Ovary (tissue), 9 donors: ENCODE results near the gene HBA1. TPM values are rescaled to one million over a fixed set of nuclear protein-coding genes. Genes with fewer than 3 reads are reported as not detected.

ENCODE experiments used
- DNase-seq, 5 donors: peaks; one replicate each; pipeline ENCODE4 v3.0.0-alpha.2; 2019 to 2020
- H3K27ac ChIP-seq, 2 donors: fragments of 200-600 bp; one replicate each; pipeline versions ENCODE4 v1.5.1 to v1.8.0; 2019 to 2022
- H3K27me3 ChIP-seq: fragments of 200-600 bp; one replicate; pipeline ENCODE4 v1.8.0; 2022
- H3K36me3 ChIP-seq: fragments of 200-600 bp; sonication (generic); one replicate; pipeline ENCODE4 v1.5.1; 2019
- H3K4me1 ChIP-seq: one replicate; pipeline ENCODE4 v1.8.1; 2013; ENCODE audit warnings: mild to moderate bottlenecking, moderate library complexity; ENCODE audit not compliant: insufficient read depth
- H3K4me3 ChIP-seq: fragments of 200-600 bp; sonication (generic); one replicate; pipeline ENCODE4 v1.5.1; 2017
- H3K9me3 ChIP-seq, 2 donors: fragments of 200-600 bp in 1 of 2; sonication (generic) in 1 of 2; one replicate each; pipeline versions ENCODE4 v1.5.1 to v1.8.1; 2013 to 2019; ENCODE audit warnings: mild to moderate bottlenecking in 1 of 2, moderate library complexity in 1 of 2
- CTCF ChIP-seq, 3 donors: fragments of 450-650 bp in 2 of 3; fragments of 200-600 bp in 1 of 3; IDR thresholded peaks; one replicate each; pipeline versions ENCODE4 v1.5.1 to v1.8.0; 2016 to 2022; ENCODE audit warnings: antibody characterized with exemption in 3 of 3, mild to moderate bottlenecking in 1 of 3
- EP300 ChIP-seq: sonication (generic); formaldehyde crosslinking; IDR thresholded peaks from one replicate; pipeline ENCODE4 v1.6.1; 2017; ENCODE audit warnings: antibody characterized with exemption
- POLR2A ChIP-seq: fragments of 450-650 bp; IDR thresholded peaks from one replicate; pipeline ENCODE4 v1.6.1; 2017; ENCODE audit warnings: antibody characterized with exemption, mild to moderate bottlenecking, moderate library complexity
- WGBS, 3 donors: extraction: QIAGEN DNeasy Blood & Tissue Kit in 1 of 3; methylation state at CpG; one replicate each; pipeline versions ENCODE4 v1.1.5 to v1.1.7; 2013 to 2017; 5-methylcytosine and 5-hydroxymethylcytosine counted together
- intact Hi-C, 4 donors: fragments of 100-400 bp; cut with DNase I; formaldehyde crosslinking; loops; one replicate each; pipeline versions ENCODE4 v1.11.0 to v1.15.1; 2022 to 2023
- polyA plus RNA-seq, 2 donors: library from polyadenylated mRNA; stranded (reverse); fragments of 200-250 nt in 1 of 2; fragments of 350-450 nt in 1 of 2; fragmentation: Illumina TruSeq in 1 of 2; extraction: RNeasy Lipid Tissue Mini Kit (QIAGEN cat#74804) in 1 of 2; gene quantifications; one replicate each; pipeline ENCODE4 v1.2.3, GENCODE V29; 2013 to 2014
- total RNA-seq, 7 donors: library from RNA; depleted of rRNA in 2 of 7; stranded (reverse); fragments of >200 nt in 2 of 7; fragmentation: NEBNext Ultra II Directional in 3 of 7; extraction: Animal tissue kit (Norgen Biotek cat#: 25700) in 3 of 7; gene quantifications; one replicate each; pipeline versions ENCODE4 v1.1.0 to v1.2.4, GENCODE V29; 2016 to 2023
- donor health status: DM: no; HTN: no; CAD: no; lungs with moderate emphysema.
- donor health status: DM: no; HTN: no; CAD: no.
- donor health status: Bipolar disorder and iron deficiency.
- donor health status: DM: yes; HTN: yes; CAD: no.
- donor health status: DM: no; HTN: no; CAD: no.
- donor health status: DM: yes; HTN: yes; CAD: no.

HBA1 gene
- total and polyA plus RNA-seq, 9 donors: 0.50 to 206 (median 32.9) TPM

GRCh38 chr16:164827-165538 is 11.5 kb upstream of the HBA1 start:
- WGBS, 3 donors: 1 to 2% (median 2%) methylated on average over 30 to 48 of the region's 77 CpGs
- Histone ChIP-seq H3K36me3 (no peaks in the 10 kb centered on the region), H3K27ac (no peak overlapping the region), H3K9me3 (no peaks in the 10 kb centered on the region), H3K27me3 (no peaks in the 10 kb centered on the region), H3K4me3 (no peak overlapping the region), H3K4me1 (peaks cover 8% of the 10 kb centered on the region)
- TF ChIP-seq POLR2A: no peak
- TF ChIP-seq EP300: no peak
- TF ChIP-seq CTCF (IDR thresholded peaks at IDR 0.05): no peak
- no peak for DNase-seq
- intact Hi-C loops: no loop called here

- Histone ChIP-seq H3K27ac (no peak within 1 kb of the TSS), H3K36me3 (no peaks in the 10 kb centered on the region), H3K4me1 (peaks cover 8% of the 10 kb centered on the region), H3K4me3 (no peak within 1 kb of the TSS), H3K27me3 (no peaks in the 10 kb centered on the region), H3K9me3 (no peaks in the 10 kb centered on the region)
- 1 to 2% (median 1%) methylated on average over 57 to 75 of the region's 75 CpGs for WGBS, 3 donors
- DNase-seq: no peak
- TF ChIP-seq CTCF (IDR thresholded peaks at IDR 0.05): no peak
- TF ChIP-seq EP300: no peak
- no peak for TF ChIP-seq POLR2A
- intact Hi-C loops: no loop called here
These were observed 10.7 kb upstream of the HBA1 start, which contains the start of gene HBM for GRCh38 chr16:165539-166374. TSS of gene HBM (plus strand) at chr16:165978. CDS start at chr16:165998, 20 bp downstream.

GRCh38 chr16:166375-167121 is 9.9 kb upstream of the HBA1 start:
- H3K36me3 ChIP-seq: no peaks in the 10 kb centered on the region
- DNase-seq: no peak
- H3K4me1 ChIP-seq: peaks cover 8% of the 10 kb centered on the region
- no peak overlapping the region for H3K4me3 ChIP-seq
- H3K9me3 ChIP-seq: no peaks in the 10 kb centered on the region
- no peaks in the 10 kb centered on the region for H3K27me3 ChIP-seq
- H3K27ac ChIP-seq: no peak overlapping the region
- 2 to 3% (median 2%) methylated on average over 29 to 45 of the region's 45 CpGs for WGBS, 3 donors
- TF ChIP-seq POLR2A (no peak), EP300 (no peak), CTCF (IDR thresholded peaks at IDR 0.05) (no peak)
- intact Hi-C loops: no loop called here

- H3K9me3 ChIP-seq: no peaks in the 10 kb centered on the region
- peaks cover 8% of the 10 kb centered on the region for H3K4me1 ChIP-seq
- H3K27me3 ChIP-seq: no peaks in the 10 kb centered on the region
- H3K36me3 ChIP-seq: no peaks in the 10 kb centered on the region
- H3K27ac ChIP-seq: no peak overlapping the region
- WGBS, 3 donors: 8 to 13% (median 9%) methylated on average over 11 of the region's 11 CpGs
- intact Hi-C loops: no loop called here
- H3K4me3 ChIP-seq: no peak overlapping the region
- no peak for TF ChIP-seq CTCF (IDR thresholded peaks at IDR 0.05)
- no peak for TF ChIP-seq POLR2A
- TF ChIP-seq EP300: no peak
- no peak for DNase-seq
These were observed 9.3 kb upstream of the HBA1 start for GRCh38 chr16:167122-167690.
